Neural crest cell (in vitro differentiated cells): ENCODE measurements around the gene FGD5. TPM values are rescaled to one million over a fixed set of nuclear protein-coding genes. Genes with fewer than 3 reads are reported as not detected.

Experiments used
- DNase-seq: peaks from one replicate; pipeline ENCODE4 v3.0.0; 2021; ENCODE audit warnings: low read depth, mixed read lengths, low spot score
- H3K27ac Mint-ChIP-seq: one replicate; pipeline ENCODE4 v1.8.0; 2021; ENCODE audit warnings: mild to moderate bottlenecking, mixed read lengths; ENCODE audit not compliant: unreplicated experiment
- H3K27me3 Mint-ChIP-seq: 2 replicates; pipeline ENCODE4 v1.8.0; 2021; ENCODE audit warnings: low read depth, mild to moderate bottlenecking, mixed read lengths
- H3K36me3 Mint-ChIP-seq: 2 replicates; pipeline ENCODE4 v1.8.0; 2021; ENCODE audit warnings: low read depth, mild to moderate bottlenecking, mixed read lengths
- H3K4me1 Mint-ChIP-seq: 2 replicates; pipeline ENCODE4 v1.8.0; 2021; ENCODE audit warnings: mixed read lengths
- H3K4me3 Mint-ChIP-seq: one replicate; pipeline ENCODE4 v1.8.0; 2021; ENCODE audit warnings: mild to moderate bottlenecking, mixed read lengths
- H3K9me3 Mint-ChIP-seq: 2 replicates; pipeline ENCODE4 v1.8.0; 2021; ENCODE audit warnings: mixed read lengths
- CTCF ChIP-seq: fragments of 200-600 bp; sonication (generic); conservative IDR thresholded peaks from 2 replicates; pipeline ENCODE4 v1.5.0; 2021; ENCODE audit warnings: antibody characterized with exemption, mild to moderate bottlenecking
- total RNA-seq: library from RNA; stranded (reverse); gene quantifications from 2 replicates; pipeline ENCODE4 v1.2.1, GENCODE V29; 2021

Gene FGD5
- total RNA-seq, 1 donor from 2014 or later = 0.61 TPM

- Mint-ChIP-seq H3K4me3 (no peak overlapping the region), H3K27me3 (peaks cover 2% of the 10 kb centered on the region), H3K4me1 (peaks cover 34% of the 10 kb centered on the region), H3K36me3 (no peaks in the 10 kb centered on the region), H3K9me3 (no peaks in the 10 kb centered on the region), H3K27ac (no peak overlapping the region)
- TF ChIP-seq CTCF = no peak
- no peak for DNase-seq
These were observed 18.6 kb downstream of the FGD5 start for GRCh38 chr3:14837186-14837877.

- TF ChIP-seq CTCF = no peak
- Mint-ChIP-seq H3K9me3 (no peaks in the 10 kb centered on the region), H3K27ac (peak overlapping the region; percentile 8), H3K4me3 (no peak overlapping the region), H3K36me3 (no peaks in the 10 kb centered on the region), H3K27me3 (peaks cover 2% of the 10 kb centered on the region), H3K4me1 (peaks cover 34% of the 10 kb centered on the region)
- no peak for DNase-seq
These were observed 19.1 kb downstream of the FGD5 start for GRCh38 chr3:14837878-14838258.

GRCh38 chr3:14839236-14839635 lies 20.5 kb downstream of the FGD5 start:
- no peak for DNase-seq
- no peaks in the 10 kb centered on the region for H3K36me3 Mint-ChIP-seq
- H3K27ac Mint-ChIP-seq = no peak overlapping the region
- peaks cover 3% of the 10 kb centered on the region for H3K27me3 Mint-ChIP-seq
- no peaks in the 10 kb centered on the region for H3K9me3 Mint-ChIP-seq
- H3K4me1 Mint-ChIP-seq = peaks cover 34% of the 10 kb centered on the region
- TF ChIP-seq CTCF = no peak
- no peak overlapping the region for H3K4me3 Mint-ChIP-seq

GRCh38 chr3:14841836-14842235 lies 23.1 kb downstream of the FGD5 start:
- Mint-ChIP-seq H3K4me3 (no peak overlapping the region), H3K4me1 (peaks cover 20% of the 10 kb centered on the region), H3K27ac (no peak overlapping the region), H3K27me3 (peaks cover 24% of the 10 kb centered on the region), H3K36me3 (no peaks in the 10 kb centered on the region), H3K9me3 (no peaks in the 10 kb centered on the region)
- no peak for TF ChIP-seq CTCF
- DNase-seq = no peak

GRCh38 chr3:14842277-14842676 lies 23.5 kb downstream of the FGD5 start:
- Mint-ChIP-seq H3K9me3 (no peaks in the 10 kb centered on the region), H3K36me3 (no peaks in the 10 kb centered on the region), H3K27ac (no peak overlapping the region), H3K27me3 (peaks cover 26% of the 10 kb centered on the region), H3K4me1 (peaks cover 18% of the 10 kb centered on the region), H3K4me3 (no peak overlapping the region)
- no peak for TF ChIP-seq CTCF
- DNase-seq = no peak
